ENCODE results near the gene PDLIM3.

GRCh38 chr4:185573651-185574199 lies 38.4 kb upstream of the PDLIM3 start:
- TF ChIP-seq CTCF (conservative IDR thresholded peaks at IDR 0.05) (no peak), ZFX (IDR thresholded peaks at IDR 0.05) (no peak)

All from C4-2B (cell line).